Hepatocyte (in vitro differentiated cells): ENCODE results near the gene PHF19. TPM values are rescaled to one million over a fixed set of nuclear protein-coding genes. Genes with fewer than 3 reads are reported as not detected.

ENCODE experiments used
- DNase-seq: peaks from one replicate; pipeline ENCODE4 v3.0.0-alpha.2; 2016; ENCODE audit warnings: low spot score
- H2AFZ ChIP-seq: fragments of 200-600 bp; sonication (generic); 2 replicates; pipeline ENCODE4 v1.6.0; 2016; ENCODE audit warnings: antibody characterized with exemption, mild to moderate bottlenecking
- H3K27ac ChIP-seq: fragments of 200-600 bp; sonication (generic); 2 replicates; pipeline ENCODE4 v1.5.1; 2016; ENCODE audit warnings: mild to moderate bottlenecking
- H3K27me3 ChIP-seq: fragments of 200-600 bp; sonication (generic); 2 replicates; pipeline ENCODE4 v1.6.1; 2016
- H3K36me3 ChIP-seq: fragments of 200-600 bp; sonication (generic); replicated peaks from 2 replicates; pipeline ENCODE4 v1.5.1; 2016; ENCODE audit warnings: low read depth; ENCODE audit not compliant: insufficient read depth
- H3K4me1 ChIP-seq: fragments of 200-600 bp; sonication (generic); 2 replicates; pipeline ENCODE4 v1.5.1; 2016; ENCODE audit warnings: mild to moderate bottlenecking, moderate library complexity; ENCODE audit not compliant: insufficient read depth
- H3K4me2 ChIP-seq: fragments of 200-600 bp; sonication (generic); 2 replicates; pipeline ENCODE4 v1.6.0; 2016
- H3K4me3 ChIP-seq: fragments of 200-600 bp; sonication (generic); 2 replicates; pipeline ENCODE4 v1.5.1; 2016; ENCODE audit warnings: mild to moderate bottlenecking
- H3K79me2 ChIP-seq: fragments of 200-600 bp; sonication (generic); 2 replicates; pipeline ENCODE4 v1.6.0; 2017; ENCODE audit warnings: mild to moderate bottlenecking
- H3K9me2 ChIP-seq: fragments of 200-600 bp; sonication (generic); replicated peaks from 2 replicates; pipeline ENCODE4 v1.6.0; 2017; ENCODE audit warnings: mild to moderate bottlenecking; ENCODE audit not compliant: insufficient read depth
- H3K9me3 ChIP-seq: fragments of 200-600 bp; sonication (generic); 2 replicates; pipeline ENCODE4 v1.5.1; 2016; ENCODE audit warnings: low read depth, mild to moderate bottlenecking
- H4K20me1 ChIP-seq: fragments of 200-600 bp; sonication (generic); 2 replicates; pipeline ENCODE4 v1.6.0; 2016; ENCODE audit warnings: mild to moderate bottlenecking; ENCODE audit not compliant: insufficient read depth, poor library complexity, severe bottlenecking
- CTCF ChIP-seq: fragments of 200-600 bp; sonication (generic); IDR thresholded peaks from 2 replicates; pipeline ENCODE4 v1.5.1; 2016; ENCODE audit warnings: antibody characterized with exemption, mild to moderate bottlenecking; ENCODE audit not compliant: poor library complexity
- EZH2 ChIP-seq: fragments of 200-600 bp; sonication (generic); IDR thresholded peaks from 2 replicates; pipeline ENCODE4 v1.6.1; 2016; ENCODE audit warnings: antibody characterized with exemption, mild to moderate bottlenecking, borderline replicate concordance
- EZH2phosphoT487 ChIP-seq: fragments of 200-600 bp; sonication (generic); IDR thresholded peaks from one replicate; pipeline ENCODE4 v1.6.1; 2018; ENCODE audit warnings: antibody characterized with exemption, mild to moderate bottlenecking, low read depth, moderate library complexity; ENCODE audit not compliant: unreplicated experiment, severe bottlenecking
- WGBS: methylation state at CpG from one replicate; pipeline ENCODE4 v1.1.6; 2016; ENCODE audit warnings: low lambda C conversion rate; ENCODE audit errors: missing lambda C conversion rate; 5-methylcytosine and 5-hydroxymethylcytosine counted together
- polyA plus RNA-seq: library from polyadenylated mRNA; unstranded; fragments of >200 nt; fragmentation: Nextera tagmentation; extraction: Ambion mirVana; gene quantifications from 2 replicates; pipeline ENCODE4 v1.2.1, GENCODE V29; 2016
- total RNA-seq: library from RNA; depleted of rRNA; stranded (reverse); fragments of >200 nt; gene quantifications from 2 replicates; pipeline ENCODE4 v1.2.3, GENCODE V29; 2014

PHF19 gene
- total and polyA plus RNA-seq, 2 experiments from 2014 or later = 30.9 to 34.8 TPM

- 48% methylated on average over 3 of the region's 3 CpGs for WGBS
- DNase-seq = peak; percentile 65
Measured at GRCh38 chr9:120916588-120916987, 39.6 kb upstream of the PHF19 start.

DNA sequence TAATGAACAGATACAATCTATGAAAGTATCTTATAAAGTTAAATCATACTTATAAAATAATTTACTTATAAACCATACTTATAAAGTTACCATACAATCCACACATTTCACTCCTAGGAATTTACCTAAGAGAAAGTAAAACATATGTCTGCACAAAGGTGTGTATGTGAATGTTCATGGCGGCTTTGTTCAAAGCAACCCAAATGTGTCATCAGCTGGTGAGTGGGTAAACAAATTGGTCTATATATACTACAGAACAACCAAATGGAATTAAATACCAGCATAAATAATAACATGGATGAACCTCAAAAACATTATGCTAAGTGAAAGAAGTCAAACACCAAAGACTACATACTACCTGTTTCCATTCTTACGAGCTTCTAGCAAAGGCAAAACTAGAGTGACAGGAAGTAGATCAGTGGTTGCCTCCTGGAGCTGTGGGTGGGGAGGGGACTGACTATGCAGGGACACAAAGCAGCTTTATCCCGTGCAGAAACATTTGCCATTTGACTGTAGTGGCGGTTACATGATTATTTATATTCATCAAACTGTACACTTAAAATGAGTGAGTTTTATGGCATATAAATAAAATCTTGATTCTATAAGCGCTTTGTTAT, 39.0 kb upstream of the PHF19 start:
- no peak overlapping the region for H3K4me3 ChIP-seq
- TF ChIP-seq EZH2 (no peak), CTCF (no peak), EZH2phosphoT487 (no peak)
- H2AFZ ChIP-seq = no peak overlapping the region
- H3K9me3 ChIP-seq = no peaks in the 10 kb centered on the region
- H3K4me2 ChIP-seq = peak overlapping the region; percentile 3
- H3K27ac ChIP-seq = peak overlapping the region; percentile 71
- no peak for DNase-seq
- 68% methylated on average over 5 of the region's 5 CpGs for WGBS
- no peaks in the 10 kb centered on the region for H3K27me3 ChIP-seq
- H3K4me1 ChIP-seq = peaks cover 35% of the 10 kb centered on the region
- H3K36me3 ChIP-seq = no peaks in the 10 kb centered on the region
- no peaks in the 10 kb centered on the region for H3K79me2 ChIP-seq
- no peaks in the 10 kb centered on the region for H3K9me2 ChIP-seq
- no peaks in the 10 kb centered on the region for H4K20me1 ChIP-seq

More at GRCh38 chr9:120916588-120916987, 39.6 kb upstream of the PHF19 start:
- Histone ChIP-seq H3K9me3 (no peaks in the 10 kb centered on the region), H2AFZ (no peak overlapping the region), H3K27me3 (no peaks in the 10 kb centered on the region), H3K27ac (peak overlapping the region; percentile 71), H4K20me1 (no peaks in the 10 kb centered on the region), H3K79me2 (no peaks in the 10 kb centered on the region), H3K4me3 (no peak overlapping the region), H3K9me2 (no peaks in the 10 kb centered on the region), H3K36me3 (no peaks in the 10 kb centered on the region), H3K4me2 (peak overlapping the region; percentile 3), H3K4me1 (peaks cover 42% of the 10 kb centered on the region)
- TF ChIP-seq EZH2 (no peak), CTCF (peak; percentile 30), EZH2phosphoT487 (no peak)

DNA sequence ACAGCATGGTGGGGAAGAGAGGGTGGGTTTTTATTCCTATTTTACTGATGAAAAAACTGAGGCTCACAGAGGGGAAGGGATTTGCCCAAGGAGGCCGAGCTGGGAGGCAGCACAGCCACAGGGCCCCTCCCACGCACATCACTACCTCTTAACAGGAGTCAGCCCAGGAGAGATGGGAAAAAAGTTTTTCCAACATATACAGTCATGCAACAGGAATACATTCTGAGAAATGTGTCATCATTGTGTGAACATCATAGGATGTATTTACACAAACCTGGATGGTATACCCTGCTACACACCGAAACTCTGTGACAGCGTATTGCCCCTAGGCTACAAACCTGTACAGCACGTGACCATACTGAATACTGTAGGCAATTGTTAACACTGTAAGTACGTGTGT, 38.0 kb upstream of the PHF19 start:
- Histone ChIP-seq H3K9me2 (no peaks in the 10 kb centered on the region), H3K4me3 (no peak overlapping the region), H3K27me3 (no peaks in the 10 kb centered on the region), H3K79me2 (no peaks in the 10 kb centered on the region), H3K27ac (no peak overlapping the region), H3K36me3 (no peaks in the 10 kb centered on the region), H2AFZ (no peak overlapping the region), H3K4me2 (no peak overlapping the region), H3K9me3 (no peaks in the 10 kb centered on the region), H3K4me1 (peaks cover 25% of the 10 kb centered on the region), H4K20me1 (no peaks in the 10 kb centered on the region)
- 85% methylated on average over 6 of the region's 6 CpGs for WGBS
- TF ChIP-seq CTCF (no peak), EZH2phosphoT487 (no peak), EZH2 (no peak)
- no peak for DNase-seq
